ENCODE measurements around the gene CTTN.

Gene CTTN

DNA sequence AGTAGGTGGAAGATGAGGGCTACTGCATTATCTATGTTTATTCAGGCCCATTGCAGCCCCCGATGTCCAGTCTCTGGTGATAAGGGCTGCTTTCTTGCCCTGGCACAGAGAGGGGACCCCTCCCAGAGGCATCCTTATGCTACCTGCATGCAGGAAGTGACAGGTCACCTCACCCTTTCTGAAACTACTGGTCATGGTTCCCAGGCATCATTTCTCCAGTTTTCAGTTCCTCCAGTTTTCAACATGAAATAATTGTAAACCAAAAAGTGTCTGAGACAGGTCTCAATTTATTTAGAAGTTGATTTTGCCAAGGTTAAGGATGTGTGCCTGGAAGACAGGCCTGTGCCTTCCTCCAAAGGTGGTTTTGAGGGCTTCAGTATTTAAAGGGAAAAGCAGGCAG lies 57.0 kb downstream of the CTTN start:
- no peak for DNase-seq (ENCODE audit: low spot score)

- DNase-seq (ENCODE audit: low spot score), result no peak
Measured at GRCh38 chr11:70456921-70457532, 58.7 kb downstream of the CTTN start.

DNA sequence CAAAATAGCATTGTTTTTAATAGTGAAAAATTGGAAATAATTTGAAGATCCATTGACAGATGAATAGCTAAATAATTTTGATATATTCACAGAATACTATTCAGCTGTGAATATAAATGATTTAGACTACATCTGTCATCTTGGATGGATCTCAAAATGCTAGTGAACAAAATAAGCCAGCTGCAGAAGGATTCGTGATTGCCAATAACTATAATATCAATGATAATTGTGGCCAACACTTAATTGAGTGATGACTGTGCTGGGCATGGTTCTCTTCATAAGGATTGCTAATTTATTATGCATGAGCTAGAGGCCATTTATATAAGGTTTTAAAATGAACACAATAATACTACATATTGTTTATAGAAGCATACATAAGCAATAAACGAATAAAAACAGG lies 60.4 kb downstream of the CTTN start:
- no peak for DNase-seq (ENCODE audit: low spot score)

DNA sequence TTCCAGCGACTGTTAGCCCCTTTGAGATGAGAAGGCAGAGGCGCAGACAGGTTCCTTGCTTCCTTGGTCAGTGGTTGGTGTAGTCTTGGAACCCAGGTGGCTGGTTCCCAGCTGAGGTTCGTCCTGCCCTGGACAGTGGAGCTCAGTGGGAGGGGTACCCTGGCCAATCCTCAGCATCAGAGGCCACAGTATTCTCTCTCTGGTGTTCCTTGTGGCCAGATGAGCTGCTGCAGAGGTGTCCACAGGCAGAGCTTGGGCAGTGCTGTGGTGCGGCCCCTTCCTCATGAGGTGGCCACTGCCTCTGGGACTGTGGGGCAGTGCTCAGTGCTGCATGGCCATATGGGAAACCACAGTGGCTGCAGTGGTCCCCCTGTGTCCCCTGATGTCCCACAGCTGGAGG lies 61.8 kb downstream of the CTTN start:
- DNase-seq (ENCODE audit: low spot score), result no peak

- DNase-seq (ENCODE audit: low spot score), result no peak
Measured at GRCh38 chr11:70460964-70461363, 62.6 kb downstream of the CTTN start.

DNA sequence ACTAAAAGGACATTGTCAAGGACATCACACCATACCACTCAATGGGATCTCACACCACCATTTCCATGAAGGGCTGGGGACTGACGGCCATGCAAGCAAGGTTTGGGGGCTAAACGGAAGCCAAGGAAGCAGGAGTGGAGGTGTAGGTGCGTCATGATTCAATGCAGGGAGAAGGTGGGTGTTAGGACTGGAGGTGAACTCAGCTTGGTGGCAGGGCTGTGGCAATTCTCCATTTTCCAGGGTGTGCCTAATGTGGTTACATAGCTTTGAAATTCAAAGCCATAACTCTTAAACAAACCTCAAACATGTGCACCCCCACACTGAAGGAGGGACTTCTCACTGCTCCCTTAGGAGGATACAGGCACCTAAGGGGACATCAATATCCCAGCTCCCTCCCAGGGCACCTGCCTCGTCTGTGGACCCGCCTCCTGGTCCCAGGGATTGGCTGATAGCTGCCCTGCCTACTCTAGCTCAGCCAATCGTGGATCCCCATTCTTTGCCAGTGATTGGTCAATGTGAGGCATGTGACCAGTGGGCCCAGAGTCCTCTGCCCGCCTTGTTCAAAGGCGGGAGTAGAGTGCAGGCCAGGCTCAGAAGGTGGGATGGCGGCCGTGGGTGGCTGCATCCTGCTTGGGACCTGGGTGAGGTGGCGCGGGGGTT lies 64.6 kb downstream of the CTTN start:
- DNase-seq (ENCODE audit: low spot score), result no peak

GRCh38 chr11:70463478-70464255 lies 65.3 kb downstream of the CTTN start:
- no peak for DNase-seq (ENCODE audit: low spot score)

- DNase-seq (ENCODE audit: low spot score), result no peak
Measured at GRCh38 chr11:70464509-70465361, 66.4 kb downstream of the CTTN start.

DNA sequence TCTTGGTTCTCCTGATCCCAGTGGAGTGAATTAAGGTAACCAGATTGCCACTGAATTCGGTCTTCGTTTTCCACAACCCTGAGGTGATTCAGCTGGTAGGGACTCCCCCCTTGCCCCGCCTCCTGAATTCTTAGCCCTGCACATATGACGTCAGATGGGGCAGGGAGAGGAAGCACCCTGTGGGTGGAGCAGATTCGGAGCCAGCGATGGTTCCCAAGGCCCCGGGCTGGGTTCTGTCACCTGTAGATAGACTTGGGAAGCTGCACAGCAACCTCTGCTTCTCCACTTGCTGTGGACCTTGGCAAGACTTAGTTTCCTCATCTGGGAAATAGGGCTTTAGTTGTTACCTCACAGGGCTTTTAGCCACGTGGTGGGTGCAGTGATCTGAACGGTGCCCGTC lies 67.8 kb downstream of the CTTN start:
- no peak for DNase-seq (ENCODE audit: low spot score)

DNA sequence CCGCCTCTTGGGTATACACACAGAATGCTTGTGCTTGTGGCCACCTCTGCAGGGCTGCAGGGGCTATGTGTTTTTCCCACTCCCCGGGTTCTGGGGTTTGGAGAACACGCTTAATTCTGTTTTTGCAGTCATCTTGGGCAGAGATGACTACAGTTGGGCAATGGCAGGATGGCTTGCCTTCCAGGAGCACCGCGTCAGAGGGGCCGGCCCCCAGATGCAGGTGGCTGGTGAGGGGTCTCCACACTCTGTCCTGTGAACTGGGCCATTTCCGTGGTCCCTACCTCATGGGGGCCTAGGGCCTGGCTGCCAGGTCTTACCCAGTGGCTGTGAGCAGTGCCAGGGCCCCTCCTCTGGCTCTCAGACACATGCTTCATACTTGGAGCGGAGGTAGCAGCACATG lies 68.3 kb downstream of the CTTN start:
- no peak for DNase-seq (ENCODE audit: low spot score)

DNA sequence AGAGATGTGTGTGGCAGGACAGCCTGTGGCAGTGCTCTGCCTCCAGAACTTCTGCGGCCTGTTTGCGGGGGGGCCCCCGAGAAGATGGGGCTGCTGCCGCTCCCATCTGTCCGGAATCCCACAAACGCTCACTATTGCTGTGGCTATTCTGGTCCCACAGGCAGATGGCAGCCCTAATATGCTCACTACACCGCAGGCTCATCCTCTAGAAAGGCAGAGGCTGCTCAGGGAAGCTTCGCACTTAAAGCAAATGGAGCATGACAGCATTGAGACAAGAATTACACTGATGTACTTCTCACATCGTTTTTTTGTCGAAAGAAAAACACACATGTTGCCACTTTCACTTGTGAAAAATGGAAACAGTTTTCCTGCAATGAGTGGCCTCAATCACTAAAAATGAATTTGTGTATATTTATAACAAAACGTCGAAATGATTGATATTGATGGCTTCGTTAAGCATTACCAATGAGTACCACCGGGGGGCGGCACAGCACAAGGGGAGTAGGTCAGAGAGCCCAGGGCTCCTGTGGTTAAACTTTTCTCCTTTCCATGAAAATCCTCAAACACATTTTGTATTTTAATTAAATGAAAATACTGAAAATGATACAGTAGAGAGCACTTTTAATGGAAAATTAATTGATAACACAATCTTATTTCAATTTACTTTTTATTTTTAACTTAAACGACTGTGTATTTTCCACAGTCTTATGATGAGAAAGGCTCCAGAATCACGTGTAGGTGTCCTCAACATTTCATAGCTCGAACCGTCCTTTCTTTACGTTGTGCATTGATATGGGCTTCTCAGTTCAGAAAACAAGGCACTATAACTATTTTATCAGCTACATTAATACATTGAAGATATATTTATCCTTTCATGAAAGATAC lies 69.1 kb downstream of the CTTN start:
- DNase-seq (ENCODE audit: low spot score), result peak; percentile 58

DNA sequence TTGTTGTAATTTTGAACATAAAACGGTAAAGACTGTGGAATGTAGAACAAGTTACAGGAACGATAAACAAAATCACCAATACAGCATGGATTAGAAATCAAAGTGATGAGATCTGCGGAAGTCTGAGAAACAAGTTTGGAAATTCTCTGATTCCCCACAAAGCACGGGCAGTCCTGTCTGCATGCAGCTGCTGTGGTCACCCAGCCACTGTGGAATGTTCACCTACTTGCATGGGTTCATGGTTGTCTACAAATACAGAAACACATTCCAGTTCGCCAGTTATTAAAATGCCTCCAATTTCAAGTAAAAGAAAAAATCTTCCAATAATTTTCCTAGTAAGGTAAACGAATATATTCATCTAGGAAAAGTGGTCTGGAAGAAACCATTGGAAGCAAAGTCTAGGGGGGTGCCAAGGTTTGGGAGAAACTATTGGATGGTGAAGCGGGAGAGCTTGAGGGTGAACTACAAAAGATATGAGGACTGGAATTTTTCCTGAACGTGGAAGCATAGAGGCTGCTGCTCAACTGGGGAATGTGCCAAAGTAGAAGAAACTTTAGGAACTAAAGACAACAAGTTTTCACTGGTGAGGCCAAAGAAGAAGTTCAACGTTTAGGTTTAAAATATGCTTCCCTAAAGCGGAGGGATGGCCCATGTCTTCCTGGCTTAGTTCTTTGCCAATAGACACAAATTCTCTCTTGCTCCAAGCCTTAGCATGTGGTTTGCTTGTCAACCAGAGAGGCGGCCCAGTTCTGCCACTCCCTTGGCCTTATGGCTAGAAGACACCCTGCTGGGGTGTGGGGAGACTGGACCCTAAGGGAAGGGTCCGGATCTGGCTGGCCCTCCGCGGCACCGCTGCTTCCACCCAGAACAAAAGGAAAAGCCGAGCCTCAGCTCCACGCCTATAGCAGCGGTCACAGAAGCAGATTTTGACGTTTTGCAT lies 70.2 kb downstream of the CTTN start:
- DNase-seq (ENCODE audit: low spot score), result no peak

DNA sequence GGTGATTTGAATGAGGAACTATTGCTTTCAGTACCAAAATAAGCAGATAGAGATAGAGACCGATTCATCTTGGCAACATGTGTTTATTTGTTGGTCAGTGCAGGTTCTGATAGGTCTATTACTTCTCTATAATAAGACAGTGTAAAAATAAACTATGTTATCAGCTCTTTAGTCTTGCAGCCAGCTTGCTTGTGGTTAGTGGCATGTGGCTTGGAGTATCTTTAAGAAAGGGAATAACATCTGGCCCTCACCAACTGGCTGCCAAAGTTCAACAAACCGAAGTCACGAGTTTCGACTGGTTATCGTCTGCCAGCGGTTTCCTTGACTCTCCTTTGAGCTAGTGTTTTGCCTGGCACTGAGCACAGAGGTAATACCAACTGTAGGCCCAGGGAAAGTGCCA lies 71.8 kb downstream of the CTTN start:
- DNase-seq (ENCODE audit: low spot score), result no peak

DNA sequence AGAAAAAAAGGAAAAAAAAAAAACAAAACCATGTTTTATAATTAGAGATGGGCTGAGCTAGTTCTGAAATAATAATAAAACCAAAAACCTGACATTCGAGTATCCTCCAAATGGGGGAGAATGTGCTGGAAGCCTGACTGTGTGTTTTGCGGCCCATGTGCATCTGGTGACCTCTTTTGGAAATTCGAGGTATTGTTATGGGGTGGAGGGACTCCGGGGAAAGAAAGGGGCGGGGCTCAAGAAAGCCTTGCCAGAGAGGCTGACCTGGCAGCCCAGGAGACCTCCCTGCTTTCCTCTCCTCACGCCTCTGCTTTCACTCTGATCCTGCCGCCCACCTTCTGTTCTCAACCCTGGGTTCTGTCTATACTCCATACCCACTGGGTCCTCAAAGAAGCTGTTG lies 72.9 kb downstream of the CTTN start:
- DNase-seq (ENCODE audit: low spot score), result peak; percentile 27

DNA sequence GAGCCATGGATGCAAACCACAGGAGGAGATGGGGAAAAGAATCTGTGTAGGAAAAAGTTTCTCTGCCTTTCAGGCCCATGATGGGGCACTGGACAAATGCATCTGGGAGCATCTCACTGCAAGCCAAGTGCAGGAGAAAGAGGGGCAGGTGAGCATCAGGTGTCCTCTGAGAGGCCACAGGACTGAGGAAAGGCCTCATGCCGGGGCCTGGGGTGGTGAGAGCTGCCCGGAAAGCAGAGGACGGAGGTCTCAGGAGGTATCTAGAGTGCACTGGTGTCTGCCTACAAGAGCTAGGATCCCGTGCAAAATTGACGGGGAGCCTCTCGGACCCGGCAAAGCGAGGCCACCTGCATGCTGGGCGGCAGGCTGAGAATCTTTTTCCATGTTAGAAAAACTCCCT lies 73.9 kb downstream of the CTTN start:
- no peak for DNase-seq (ENCODE audit: low spot score)

DNA sequence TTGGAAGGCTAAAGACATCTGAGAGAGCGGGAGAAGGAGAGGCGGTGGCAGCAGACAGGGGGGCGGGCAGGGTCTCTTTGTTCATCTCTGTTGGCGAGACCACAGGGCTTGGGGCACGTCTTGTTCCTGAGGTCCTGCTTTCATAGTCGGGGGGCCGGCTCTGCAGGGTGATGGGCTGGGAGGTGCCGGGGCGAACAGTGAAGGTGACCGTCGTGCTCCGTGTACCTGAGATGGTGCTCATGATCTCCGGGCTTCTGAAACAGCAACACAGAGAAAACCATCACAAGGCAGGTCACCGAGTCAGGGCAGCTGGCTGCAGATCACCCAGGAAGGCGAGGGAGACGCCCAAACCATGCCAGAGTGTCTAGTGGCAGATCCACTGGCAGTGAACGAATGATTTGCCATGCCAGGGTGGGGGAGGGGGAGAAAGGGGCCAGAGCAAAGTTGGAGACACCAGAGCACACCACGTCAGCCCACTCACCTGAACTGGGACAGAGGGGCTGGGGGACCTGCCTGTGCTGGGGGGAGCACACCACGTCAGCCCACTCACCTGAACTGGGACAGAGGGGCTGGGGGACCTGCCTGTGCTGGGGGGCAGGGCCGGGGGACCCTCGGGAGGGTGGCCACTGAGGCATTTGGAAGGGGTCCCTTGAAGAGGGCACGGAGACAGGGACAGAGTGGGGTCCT lies 75.0 kb downstream of the CTTN start:
- no peak for DNase-seq (ENCODE audit: low spot score)

DNA sequence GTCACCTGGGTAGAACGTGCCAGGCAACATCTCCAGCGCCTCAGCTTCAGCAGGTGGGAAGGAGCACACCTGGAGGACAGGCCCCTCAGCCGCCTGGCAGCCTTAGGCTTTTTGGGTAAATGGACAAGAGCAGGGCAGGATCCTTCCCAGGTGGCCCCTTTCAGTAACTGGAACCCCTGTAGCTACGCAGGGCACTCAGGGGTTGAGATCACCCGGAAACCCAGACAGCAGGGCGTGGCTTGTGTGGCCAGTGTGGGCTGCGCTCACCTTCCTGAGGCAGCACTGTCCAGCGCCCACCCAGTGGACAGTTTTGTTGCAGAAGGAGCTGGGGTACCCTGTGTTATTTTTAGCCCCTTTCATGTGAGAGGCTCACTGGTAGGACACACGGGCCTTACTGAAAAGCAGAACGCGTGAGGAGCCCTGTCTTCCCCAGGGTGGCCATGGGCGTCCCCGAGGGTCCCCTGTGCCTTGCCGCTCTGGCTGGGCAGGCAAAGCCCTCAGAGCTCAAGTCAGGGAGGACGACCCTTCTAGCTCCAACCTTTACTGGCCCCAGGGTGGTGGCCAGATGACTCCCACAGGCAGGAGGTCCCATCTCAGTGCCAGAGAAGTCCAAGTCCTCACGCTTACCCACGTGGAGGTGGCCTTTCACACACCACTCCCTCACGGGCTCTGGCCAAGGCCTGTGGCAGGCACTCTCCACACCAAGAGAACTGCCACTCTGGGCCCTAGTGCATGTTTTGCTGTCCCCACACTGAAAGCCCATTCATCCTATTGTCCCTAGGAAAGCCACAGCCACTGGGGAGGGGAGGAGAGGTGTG lies 75.8 kb downstream of the CTTN start:
- DNase-seq (ENCODE audit: low spot score), result no peak

- no peak for DNase-seq (ENCODE audit: low spot score)
Measured at GRCh38 chr11:70474710-70475109, 76.4 kb downstream of the CTTN start.

DNA sequence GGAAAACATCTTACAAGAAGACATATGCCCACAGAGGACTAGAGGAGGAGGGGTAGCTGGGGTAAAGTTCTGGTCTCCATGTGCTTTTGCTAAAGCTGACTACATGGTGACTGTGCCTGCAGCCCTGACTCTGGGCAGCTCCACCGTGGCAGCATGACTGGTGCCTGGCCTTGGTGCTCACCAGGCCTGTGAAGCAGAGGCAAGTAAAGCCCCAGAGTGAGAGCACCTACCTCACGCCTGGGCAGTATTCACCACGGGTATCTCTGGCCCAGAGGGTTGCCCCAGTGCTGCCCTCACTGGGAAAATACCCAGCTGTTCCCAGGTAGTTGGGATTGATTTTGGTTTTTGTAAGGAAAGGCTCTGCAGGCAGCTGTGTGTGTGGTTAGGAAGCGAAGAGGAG lies 78.3 kb downstream of the CTTN start:
- DNase-seq (ENCODE audit: low spot score), result no peak
